ENCODE data around the gene MTRF1L.
"Not testable (repeated sequence)": the region's sequence is repeated elsewhere in the genome, so short reads cannot be mapped to it uniquely, and the experiment has no call there.

The MTRF1L gene

GRCh38 chr6:153000243-153000642 lies 2.3 kb downstream of the MTRF1L start:
- DNase-seq (ENCODE audit: low read depth, low spot score) = no peak
- H3K27ac ChIP-seq = no peak overlapping the region
- H3K9me3 ChIP-seq (ENCODE audit: low read depth, low read length) = no peaks in the 10 kb centered on the region
- TF ChIP-seq POLR2AphosphoS5 (IDR thresholded peaks at IDR 0.05; ENCODE audit: borderline replicate concordance, low read depth, low read length) (no peak), FOXP2 (optimal IDR thresholded peaks at IDR 0.05; ENCODE audit: control extremely low read depth, extremely low read length, insufficient read depth) (no peak), EZH2 (IDR thresholded peaks at IDR 0.05) (no peak)
- no peak overlapping the region for H3K9ac ChIP-seq (ENCODE audit: insufficient read length)
- H3K36me3 ChIP-seq (ENCODE audit: insufficient read depth, low read length) = peaks cover 46% of the 10 kb centered on the region
- no peak overlapping the region for H3K4me3 ChIP-seq

- H3K9ac ChIP-seq (ENCODE audit: insufficient read length); H3K9me3 ChIP-seq (ENCODE audit: low read depth, low read length); H3K27ac ChIP-seq; DNase-seq (ENCODE audit: low read depth, low spot score): not testable (repeated sequence)
- 0 out of 2 replicates have a peak overlapping the region, but pooled peaks have one; percentile 3 for H3K4me3 ChIP-seq
- H3K36me3 ChIP-seq (ENCODE audit: insufficient read depth, low read length) = peaks cover 52% of the 10 kb centered on the region
Measured at GRCh38 chr6:152999538-152999937, 3.0 kb downstream of the MTRF1L start.

GRCh38 chr6:152993847-152994246 lies 8.7 kb downstream of the MTRF1L start:
- no peak overlapping the region for H3K9ac ChIP-seq (ENCODE audit: insufficient read length)
- no peaks in the 10 kb centered on the region for H3K9me3 ChIP-seq (ENCODE audit: low read depth, low read length)
- no peak for TF ChIP-seq EZH2 (IDR thresholded peaks at IDR 0.05)
- no peak for TF ChIP-seq POLR2AphosphoS5 (IDR thresholded peaks at IDR 0.05; ENCODE audit: borderline replicate concordance, low read depth, low read length)
- no peak for TF ChIP-seq FOXP2 (optimal IDR thresholded peaks at IDR 0.05; ENCODE audit: control extremely low read depth, extremely low read length, insufficient read depth)
- no peak for DNase-seq (ENCODE audit: low read depth, low spot score)
- no peak overlapping the region for H3K4me3 ChIP-seq
- H3K36me3 ChIP-seq (ENCODE audit: insufficient read depth, low read length) = peaks cover 84% of the 10 kb centered on the region
- H3K27ac ChIP-seq = no peak overlapping the region

GRCh38 chr6:152993431-152993830 lies 9.1 kb downstream of the MTRF1L start:
- H3K4me3 ChIP-seq = no peak overlapping the region
- H3K9me3 ChIP-seq (ENCODE audit: low read depth, low read length) = no peaks in the 10 kb centered on the region
- 0 out of 2 replicates have a peak overlapping the region, but pooled peaks have one; percentile 42 for H3K27ac ChIP-seq
- no peak for TF ChIP-seq POLR2AphosphoS5 (IDR thresholded peaks at IDR 0.05; ENCODE audit: borderline replicate concordance, low read depth, low read length)
- TF ChIP-seq FOXP2 (optimal IDR thresholded peaks at IDR 0.05; ENCODE audit: control extremely low read depth, extremely low read length, insufficient read depth) = no peak
- TF ChIP-seq EZH2 (IDR thresholded peaks at IDR 0.05) = no peak
- H3K36me3 ChIP-seq (ENCODE audit: insufficient read depth, low read length) = peaks cover 81% of the 10 kb centered on the region
- DNase-seq (ENCODE audit: low read depth, low spot score) = no peak
- no peak overlapping the region for H3K9ac ChIP-seq (ENCODE audit: insufficient read length)

GRCh38 chr6:152986978-152987377 lies 15.5 kb downstream of the MTRF1L start:
- H3K9ac ChIP-seq (ENCODE audit: insufficient read length) = no peak overlapping the region
- no peak overlapping the region for H3K27ac ChIP-seq
- H3K9me3 ChIP-seq (ENCODE audit: low read depth, low read length) = no peaks in the 10 kb centered on the region
- peaks cover 41% of the 10 kb centered on the region for H3K36me3 ChIP-seq (ENCODE audit: insufficient read depth, low read length)
- TF ChIP-seq EZH2 (IDR thresholded peaks at IDR 0.05) (no peak), FOXP2 (optimal IDR thresholded peaks at IDR 0.05; ENCODE audit: control extremely low read depth, extremely low read length, insufficient read depth) (no peak), POLR2AphosphoS5 (IDR thresholded peaks at IDR 0.05; ENCODE audit: borderline replicate concordance, low read depth, low read length) (0 out of 2 replicates have a peak, but pooled peaks have one; percentile 12)
- no peak overlapping the region for H3K4me3 ChIP-seq
- DNase-seq (ENCODE audit: low read depth, low spot score) = no peak

GRCh38 chr6:152985300-152985699 lies 17.2 kb downstream of the MTRF1L start:
- peak overlapping the region; percentile 81 for H3K4me3 ChIP-seq
- not testable (repeated sequence) for H3K27ac ChIP-seq; DNase-seq (ENCODE audit: low read depth, low spot score); H3K9me3 ChIP-seq (ENCODE audit: low read depth, low read length)
- H3K9ac ChIP-seq (ENCODE audit: insufficient read length) = peak overlapping the region; percentile 94
- H3K36me3 ChIP-seq (ENCODE audit: insufficient read depth, low read length) = peaks cover 36% of the 10 kb centered on the region

- TF ChIP-seq EZH2 (IDR thresholded peaks at IDR 0.05) = no peak
- TF ChIP-seq POLR2AphosphoS5 (IDR thresholded peaks at IDR 0.05; ENCODE audit: borderline replicate concordance, low read depth, low read length) = no peak
- no peak for TF ChIP-seq FOXP2 (optimal IDR thresholded peaks at IDR 0.05; ENCODE audit: control extremely low read depth, extremely low read length, insufficient read depth)
- H3K4me3 ChIP-seq = peak overlapping the region; percentile 81
Measured at GRCh38 chr6:152984513-152984872, 18.0 kb downstream of the MTRF1L start.

GRCh38 chr6:152983637-152984512 lies 18.6 kb downstream of the MTRF1L start:
- Histone ChIP-seq H3K9me3 (ENCODE audit: low read depth, low read length) (no peaks in the 10 kb centered on the region), H3K9ac (ENCODE audit: insufficient read length) (peak overlapping the region; percentile 94), H3K4me3 (peak overlapping the region; percentile 81), H3K36me3 (ENCODE audit: insufficient read depth, low read length) (peaks cover 45% of the 10 kb centered on the region), H3K27ac (peak overlapping the region; percentile 80)
- TF ChIP-seq FOXP2 (optimal IDR thresholded peaks at IDR 0.05; ENCODE audit: control extremely low read depth, extremely low read length, insufficient read depth) (no peak), POLR2AphosphoS5 (IDR thresholded peaks at IDR 0.05; ENCODE audit: borderline replicate concordance, low read depth, low read length) (peak; percentile 91)
- DNase-seq (ENCODE audit: low read depth, low spot score) = no peak

More at GRCh38 chr6:152984513-152984872, 18.0 kb downstream of the MTRF1L start:
- Histone ChIP-seq H3K9ac (ENCODE audit: insufficient read length) (peak overlapping the region; percentile 94), H3K27ac (peak overlapping the region; percentile 80), H3K9me3 (ENCODE audit: low read depth, low read length) (no peaks in the 10 kb centered on the region), H3K36me3 (ENCODE audit: insufficient read depth, low read length) (peaks cover 39% of the 10 kb centered on the region)
- no peak for DNase-seq (ENCODE audit: low read depth, low spot score)
